GM21576 (cell line): ENCODE data around the gene BCKDHB.

Experiments
- ATAC-seq: cut with Tn5 transposase; IDR thresholded peaks from one replicate; pipeline ENCODE4 v1.9.1; 2021; ENCODE audit warnings: mild to moderate bottlenecking, moderate library complexity; ENCODE audit not compliant: unreplicated experiment

BCKDHB gene

GRCh38 chr6:80148220-80148619 lies 41.7 kb downstream of the BCKDHB start:
- ATAC-seq, result no peak

- ATAC-seq, result no peak
Observed at GRCh38 chr6:80151635-80152034, 45.2 kb downstream of the BCKDHB start.

DNA sequence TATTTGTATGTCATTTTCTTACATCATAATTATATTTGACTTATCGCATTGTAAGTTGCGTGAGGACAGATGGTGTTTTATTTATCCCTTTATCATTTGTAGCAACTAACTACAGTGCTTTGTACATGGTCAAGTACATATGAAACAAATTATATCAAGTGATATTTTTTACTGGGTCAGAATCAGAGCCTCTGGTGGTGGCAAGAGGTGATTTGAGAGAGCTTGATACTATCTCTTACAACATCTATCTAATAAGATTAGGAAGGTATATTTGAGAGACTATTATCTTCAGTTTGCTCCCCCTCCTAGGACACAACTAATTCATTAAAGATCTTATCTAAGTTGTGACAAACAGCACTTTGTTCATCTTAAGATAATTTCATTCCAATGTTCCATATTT lies 47.7 kb downstream of the BCKDHB start:
- ATAC-seq, result no peak

GRCh38 chr6:80156221-80156620 lies 49.8 kb downstream of the BCKDHB start:
- no peak for ATAC-seq

GRCh38 chr6:80158478-80158989 lies 52.1 kb downstream of the BCKDHB start:
- no peak for ATAC-seq

GRCh38 chr6:80161434-80161833 lies 55.0 kb downstream of the BCKDHB start:
- ATAC-seq, result no peak

- ATAC-seq, result peak; percentile 81
Observed at GRCh38 chr6:80163754-80164187, 57.3 kb downstream of the BCKDHB start.

GRCh38 chr6:80165143-80165542 lies 58.7 kb downstream of the BCKDHB start:
- ATAC-seq, result peak; percentile 89

DNA sequence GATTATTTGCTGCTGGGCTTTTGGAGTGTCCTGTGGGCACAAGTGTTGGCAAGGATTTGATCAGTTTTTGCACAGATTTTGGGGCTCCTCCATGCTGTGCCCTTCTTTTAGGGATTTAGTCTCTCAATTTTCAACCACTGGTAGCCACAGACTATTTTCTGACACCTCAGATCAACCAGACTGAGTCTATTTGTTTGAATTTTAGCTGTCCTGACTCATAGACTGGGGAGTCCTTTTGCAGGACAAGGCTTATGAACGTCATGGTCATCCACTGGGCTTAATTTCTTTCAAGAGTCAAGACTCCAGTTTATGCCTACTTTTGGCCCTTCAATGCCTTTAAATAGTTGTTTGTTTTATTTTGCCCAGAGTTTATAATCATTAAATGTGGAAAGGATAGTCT lies 59.3 kb downstream of the BCKDHB start:
- no peak for ATAC-seq

- ATAC-seq, result no peak
Observed at GRCh38 chr6:80170433-80170832, 64.0 kb downstream of the BCKDHB start.

DNA sequence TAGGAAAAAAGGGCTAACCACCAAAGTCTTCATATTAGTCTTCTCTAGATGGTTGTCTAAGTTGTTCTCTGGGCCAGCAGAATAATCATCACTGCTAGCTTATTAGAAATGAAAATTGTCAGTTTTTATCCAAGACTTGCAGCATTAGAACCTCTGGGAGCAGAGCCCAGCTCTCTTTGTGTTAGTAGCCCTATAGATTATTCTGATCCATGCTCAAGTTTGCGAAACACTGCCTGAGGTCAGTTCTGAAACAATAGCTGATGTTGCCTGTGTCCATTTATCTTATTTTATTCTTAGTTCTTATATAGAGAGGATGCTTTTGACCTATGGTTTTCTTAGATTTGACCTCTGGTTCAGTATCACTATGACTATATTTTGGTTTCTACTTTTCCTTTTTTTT lies 66.9 kb downstream of the BCKDHB start:
- ATAC-seq, result no peak

DNA sequence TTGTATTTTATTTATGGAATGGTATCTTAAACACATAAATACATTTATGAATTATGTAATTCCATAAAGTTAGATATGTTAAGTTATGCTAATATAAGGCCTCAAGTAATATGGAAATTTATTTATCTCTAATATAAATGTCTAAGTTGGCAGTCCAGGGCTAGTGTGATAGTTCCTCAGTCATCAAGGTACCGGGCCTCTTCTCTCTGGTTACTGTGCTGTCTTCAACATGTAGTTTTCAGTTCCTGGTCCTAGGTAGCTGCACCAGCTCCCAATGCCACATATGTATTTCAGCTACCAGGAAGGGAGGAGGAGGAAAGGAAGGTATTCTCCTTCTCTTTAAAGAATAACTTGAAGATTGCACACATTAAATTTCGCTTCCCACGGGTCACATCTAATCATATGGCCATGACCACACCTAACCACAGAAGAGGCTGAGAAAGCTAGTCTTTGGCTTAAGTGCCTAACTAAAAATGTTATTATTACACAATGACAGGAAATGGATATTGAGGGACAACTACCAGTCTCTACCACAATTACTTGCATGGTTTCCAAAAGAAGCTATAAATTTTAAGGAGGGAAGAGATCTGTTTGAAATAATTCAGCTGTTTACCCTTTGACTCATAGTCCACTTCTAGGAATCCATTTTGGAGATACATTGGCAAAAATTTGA lies 68.6 kb downstream of the BCKDHB start:
- ATAC-seq, result no peak

DNA sequence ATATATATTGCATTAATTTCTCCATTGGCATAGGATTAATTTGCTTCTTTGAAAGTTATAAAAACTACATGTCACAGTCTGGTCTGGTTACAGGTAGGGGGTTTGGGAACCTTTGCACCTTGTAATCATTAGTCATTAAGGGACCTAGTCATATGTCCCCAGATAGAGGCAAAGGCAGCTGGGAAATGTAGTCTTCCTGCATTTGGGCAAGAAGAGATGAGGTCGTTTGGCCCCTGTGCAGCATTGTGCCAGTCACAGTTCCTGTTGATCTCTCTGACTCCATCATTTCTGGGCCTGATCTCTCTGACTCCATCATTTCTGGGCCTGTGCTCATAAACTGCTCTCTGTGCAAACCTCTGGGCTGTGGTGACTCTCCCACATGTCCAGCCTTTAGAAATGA lies 73.2 kb downstream of the BCKDHB start:
- ATAC-seq, result no peak

GRCh38 chr6:80181352-80182081 lies 75.0 kb downstream of the BCKDHB start:
- ATAC-seq, result peak; percentile 68

- ATAC-seq, result no peak
Observed at GRCh38 chr6:80182308-80182707, 75.8 kb downstream of the BCKDHB start.

- no peak for ATAC-seq
Observed at GRCh38 chr6:80183019-80183795, 76.7 kb downstream of the BCKDHB start.

DNA sequence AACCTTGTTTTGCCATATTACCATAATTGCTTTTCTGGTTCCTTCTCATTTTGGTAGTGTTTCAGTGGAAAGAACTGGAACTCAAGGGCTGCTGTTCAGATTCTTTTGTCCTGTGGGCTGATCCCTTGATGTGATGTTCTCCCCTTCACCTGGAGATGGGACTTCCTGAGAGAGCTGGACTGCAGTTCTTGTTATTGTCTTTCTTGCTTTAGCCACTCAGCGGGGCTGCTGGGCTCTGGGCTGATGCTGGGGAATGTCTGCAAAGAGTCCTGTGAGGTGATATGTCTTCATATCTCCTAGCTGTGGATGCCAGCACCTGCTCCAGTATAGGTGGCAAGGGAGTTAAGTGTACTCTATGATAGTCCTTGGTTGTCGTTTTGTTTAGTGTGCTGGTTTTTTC lies 79.0 kb downstream of the BCKDHB start:
- ATAC-seq, result no peak

GRCh38 chr6:80186082-80186481 lies 79.6 kb downstream of the BCKDHB start:
- no peak for ATAC-seq

DNA sequence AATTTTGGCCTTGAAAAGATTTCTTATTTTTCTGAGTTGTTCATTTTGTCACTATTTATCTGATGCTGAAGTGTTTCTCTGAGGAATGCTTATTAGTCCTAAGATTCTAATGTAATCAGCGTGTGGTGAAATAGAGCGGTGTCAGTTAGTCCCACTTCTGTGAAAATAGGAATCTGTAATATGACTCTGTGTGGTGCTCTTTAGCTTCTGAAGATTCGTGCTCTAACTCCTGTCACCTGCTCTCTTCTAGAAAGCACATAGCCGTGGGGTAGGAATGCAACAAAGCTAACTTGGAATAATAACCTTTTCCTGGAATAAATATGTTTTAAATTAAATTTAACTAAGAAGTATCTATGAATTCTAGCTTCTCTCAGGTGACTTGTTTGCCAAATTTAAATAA lies 90.4 kb downstream of the BCKDHB start:
- no peak for ATAC-seq

GRCh38 chr6:80197474-80197873 lies 91.0 kb downstream of the BCKDHB start:
- ATAC-seq, result no peak

GRCh38 chr6:80197986-80198385 lies 91.5 kb downstream of the BCKDHB start:
- no peak for ATAC-seq

DNA sequence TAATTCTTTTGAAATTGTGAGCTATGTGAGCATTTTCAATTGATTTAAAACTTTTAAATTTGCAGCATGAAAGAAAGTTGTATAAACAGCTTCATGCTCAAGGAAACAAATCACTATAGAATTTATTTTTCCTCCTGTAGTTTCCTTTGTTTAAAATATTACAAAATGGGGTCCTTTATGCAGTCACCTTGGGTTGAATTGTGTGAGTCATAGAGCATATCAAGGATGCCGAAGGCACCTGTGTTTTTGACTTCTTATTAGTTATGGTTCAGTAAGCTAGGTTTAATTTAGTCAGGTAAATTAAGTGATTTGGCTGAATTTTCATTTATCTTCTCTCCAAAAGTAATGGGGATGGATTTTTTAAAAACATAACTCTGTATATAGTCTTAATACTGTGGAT lies 96.8 kb downstream of the BCKDHB start:
- ATAC-seq, result no peak
